Measurements from ENCODE around the gene CMTM4.

The CMTM4 gene

DNA sequence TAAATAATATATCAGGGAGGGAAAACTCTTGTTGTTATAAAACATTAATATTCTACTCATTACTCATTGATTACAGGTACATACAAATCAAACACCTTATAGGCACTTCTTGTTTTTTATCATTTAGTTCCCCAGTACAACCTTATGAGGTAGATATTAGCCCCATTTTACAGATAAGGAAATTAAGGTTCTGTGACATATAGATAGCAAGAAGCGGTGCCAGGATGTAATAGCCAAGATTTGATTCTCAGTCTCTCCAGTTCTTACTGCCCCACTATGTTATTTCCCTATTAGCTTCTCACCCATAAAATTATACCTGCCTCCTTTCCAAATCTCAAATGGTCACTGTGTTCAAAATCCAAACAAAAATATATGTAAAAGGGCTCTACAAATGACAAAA lies 55.2 kb downstream of the CMTM4 start:
- TF ChIP-seq TAF1 (IDR thresholded peaks at IDR 0.05; ENCODE audit: low read depth), result no peak
- no peak for TF ChIP-seq NFIC (IDR thresholded peaks at IDR 0.05)
- TF ChIP-seq EP300 (IDR thresholded peaks at IDR 0.05; ENCODE audit: borderline replicate concordance), result no peak
- no peak for TF ChIP-seq YY1 (IDR thresholded peaks at IDR 0.05; ENCODE audit: low read depth)
- no peak for TF ChIP-seq CREB1 (IDR thresholded peaks at IDR 0.05; ENCODE audit: low read depth)
- no peak for TF ChIP-seq ZBTB7A (IDR thresholded peaks at IDR 0.05; ENCODE audit: low read depth)
- no peak for TF ChIP-seq TCF12 (IDR thresholded peaks at IDR 0.05; ENCODE audit: low read depth)
- TF ChIP-seq, protein P1, sequence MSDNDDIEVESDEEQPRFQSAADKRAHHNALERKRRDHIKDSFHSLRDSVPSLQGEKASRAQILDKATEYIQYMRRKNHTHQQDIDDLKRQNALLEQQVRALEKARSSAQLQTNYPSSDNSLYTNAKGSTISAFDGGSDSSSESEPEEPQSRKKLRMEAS (IDR thresholded peaks at IDR 0.05), result no peak
- TF ChIP-seq TEAD4 (IDR thresholded peaks at IDR 0.05), result no peak
- TF ChIP-seq FOXM1 (IDR thresholded peaks at IDR 0.05; ENCODE audit: borderline replicate concordance, low read depth), result no peak

DNA sequence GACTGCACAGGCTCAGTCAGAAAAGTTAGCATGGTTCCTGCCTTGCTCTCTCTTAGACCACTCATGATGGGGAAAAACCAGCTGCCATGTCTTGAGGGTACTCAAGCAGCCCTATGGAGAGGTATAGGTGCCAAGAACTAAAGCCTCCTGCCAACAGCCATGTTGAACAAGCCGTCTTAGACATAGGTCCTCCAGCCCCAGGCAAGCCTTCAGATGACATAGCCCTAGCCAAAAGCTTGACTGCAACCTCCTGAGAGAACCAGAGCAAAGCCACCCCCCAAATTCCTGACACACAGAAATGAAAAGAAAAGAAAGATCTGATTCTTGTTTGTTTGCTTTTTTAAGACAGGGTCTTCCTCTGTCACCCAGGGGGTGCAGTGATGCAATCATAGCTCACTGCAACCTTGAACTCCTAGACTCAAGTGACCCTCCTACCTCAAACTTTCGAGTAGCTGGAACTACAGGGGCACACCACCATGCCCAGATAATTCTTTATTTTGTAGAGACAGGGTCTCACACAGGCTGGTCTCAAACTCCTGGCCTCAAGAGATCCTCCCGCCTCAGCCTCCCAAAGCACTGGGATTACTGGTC lies 55.7 kb downstream of the CMTM4 start:
- TF ChIP-seq YY1 (IDR thresholded peaks at IDR 0.05; ENCODE audit: low read depth), result no peak
- TF ChIP-seq RAD21 (IDR thresholded peaks at IDR 0.05; ENCODE audit: low read depth), result no peak
- TF ChIP-seq CREB1 (IDR thresholded peaks at IDR 0.05; ENCODE audit: low read depth), result no peak
- no peak for TF ChIP-seq TAF1 (IDR thresholded peaks at IDR 0.05; ENCODE audit: low read depth)
- TF ChIP-seq, protein P1 (IDR thresholded peaks at IDR 0.05), result no peak
- TF ChIP-seq FOXM1 (IDR thresholded peaks at IDR 0.05; ENCODE audit: borderline replicate concordance, low read depth), result no peak
- TF ChIP-seq TEAD4 (IDR thresholded peaks at IDR 0.05), result no peak
- TF ChIP-seq, protein P2, sequence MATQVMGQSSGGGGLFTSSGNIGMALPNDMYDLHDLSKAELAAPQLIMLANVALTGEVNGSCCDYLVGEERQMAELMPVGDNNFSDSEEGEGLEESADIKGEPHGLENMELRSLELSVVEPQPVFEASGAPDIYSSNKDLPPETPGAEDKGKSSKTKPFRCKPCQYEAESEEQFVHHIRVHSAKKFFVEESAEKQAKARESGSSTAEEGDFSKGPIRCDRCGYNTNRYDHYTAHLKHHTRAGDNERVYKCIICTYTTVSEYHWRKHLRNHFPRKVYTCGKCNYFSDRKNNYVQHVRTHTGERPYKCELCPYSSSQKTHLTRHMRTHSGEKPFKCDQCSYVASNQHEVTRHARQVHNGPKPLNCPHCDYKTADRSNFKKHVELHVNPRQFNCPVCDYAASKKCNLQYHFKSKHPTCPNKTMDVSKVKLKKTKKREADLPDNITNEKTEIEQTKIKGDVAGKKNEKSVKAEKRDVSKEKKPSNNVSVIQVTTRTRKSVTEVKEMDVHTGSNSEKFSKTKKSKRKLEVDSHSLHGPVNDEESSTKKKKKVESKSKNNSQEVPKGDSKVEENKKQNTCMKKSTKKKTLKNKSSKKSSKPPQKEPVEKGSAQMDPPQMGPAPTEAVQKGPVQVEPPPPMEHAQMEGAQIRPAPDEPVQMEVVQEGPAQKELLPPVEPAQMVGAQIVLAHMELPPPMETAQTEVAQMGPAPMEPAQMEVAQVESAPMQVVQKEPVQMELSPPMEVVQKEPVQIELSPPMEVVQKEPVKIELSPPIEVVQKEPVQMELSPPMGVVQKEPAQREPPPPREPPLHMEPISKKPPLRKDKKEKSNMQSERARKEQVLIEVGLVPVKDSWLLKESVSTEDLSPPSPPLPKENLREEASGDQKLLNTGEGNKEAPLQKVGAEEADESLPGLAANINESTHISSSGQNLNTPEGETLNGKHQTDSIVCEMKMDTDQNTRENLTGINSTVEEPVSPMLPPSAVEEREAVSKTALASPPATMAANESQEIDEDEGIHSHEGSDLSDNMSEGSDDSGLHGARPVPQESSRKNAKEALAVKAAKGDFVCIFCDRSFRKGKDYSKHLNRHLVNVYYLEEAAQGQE (IDR thresholded peaks at IDR 0.05; ENCODE audit: low read depth), result no peak
- no peak for TF ChIP-seq EGR1 (IDR thresholded peaks at IDR 0.05)
- TF ChIP-seq TCF12 (IDR thresholded peaks at IDR 0.05; ENCODE audit: low read depth), result no peak
- no peak for TF ChIP-seq EP300 (IDR thresholded peaks at IDR 0.05; ENCODE audit: borderline replicate concordance)
- TF ChIP-seq, protein P3, sequence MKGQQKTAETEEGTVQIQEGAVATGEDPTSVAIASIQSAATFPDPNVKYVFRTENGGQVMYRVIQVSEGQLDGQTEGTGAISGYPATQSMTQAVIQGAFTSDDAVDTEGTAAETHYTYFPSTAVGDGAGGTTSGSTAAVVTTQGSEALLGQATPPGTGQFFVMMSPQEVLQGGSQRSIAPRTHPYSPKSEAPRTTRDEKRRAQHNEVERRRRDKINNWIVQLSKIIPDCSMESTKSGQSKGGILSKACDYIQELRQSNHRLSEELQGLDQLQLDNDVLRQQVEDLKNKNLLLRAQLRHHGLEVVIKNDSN (IDR thresholded peaks at IDR 0.05), result no peak
- no peak for TF ChIP-seq ZBTB7A (IDR thresholded peaks at IDR 0.05; ENCODE audit: low read depth)
- no peak for TF ChIP-seq NFIC (IDR thresholded peaks at IDR 0.05)
- no peak for TF ChIP-seq CEBPB (IDR thresholded peaks at IDR 0.05)

DNA sequence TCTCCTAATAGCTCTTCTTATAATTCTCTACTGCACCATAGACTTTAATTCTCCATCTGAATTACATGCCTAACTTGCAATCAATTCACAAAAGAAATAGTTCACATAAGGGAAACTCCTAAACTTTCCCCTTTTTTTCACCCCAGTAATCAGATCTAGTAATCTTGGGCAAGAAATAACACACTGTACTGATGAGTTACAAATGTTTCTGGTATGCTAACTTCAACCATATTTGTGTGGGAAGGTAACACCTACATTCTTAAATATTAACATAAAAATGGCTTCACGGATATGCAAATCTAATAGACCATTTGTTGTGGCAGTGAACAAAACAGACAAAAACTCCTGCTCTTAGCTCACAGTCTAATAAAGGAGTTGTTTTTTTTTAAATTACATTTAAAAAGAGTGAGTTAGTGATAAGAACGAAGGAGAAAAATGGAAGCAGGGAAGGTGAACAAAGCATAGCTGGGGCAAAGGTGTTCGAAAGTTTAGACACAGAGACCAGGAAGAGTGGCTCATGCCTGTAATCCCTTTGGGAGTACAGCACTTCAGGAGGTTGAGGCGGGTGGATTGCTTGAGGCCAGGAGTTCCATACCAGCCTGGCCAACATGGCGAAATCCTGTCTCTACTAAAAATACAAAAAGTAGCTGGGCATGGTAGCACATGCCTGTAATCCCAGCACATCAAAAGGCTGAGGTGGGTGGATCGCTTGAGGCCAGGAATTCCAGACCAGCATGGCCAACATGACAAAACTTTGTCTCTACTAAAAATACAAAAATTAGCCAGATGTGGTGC lies 57.3 kb downstream of the CMTM4 start:
- TF ChIP-seq FOXM1 (IDR thresholded peaks at IDR 0.05; ENCODE audit: borderline replicate concordance, low read depth) (no peak), RAD21 (IDR thresholded peaks at IDR 0.05; ENCODE audit: low read depth) (no peak), CREB1 (IDR thresholded peaks at IDR 0.05; ENCODE audit: low read depth) (no peak), EP300 (IDR thresholded peaks at IDR 0.05; ENCODE audit: borderline replicate concordance) (no peak), ZBTB7A (IDR thresholded peaks at IDR 0.05; ENCODE audit: low read depth) (no peak), TEAD4 (IDR thresholded peaks at IDR 0.05) (no peak), TCF12 (IDR thresholded peaks at IDR 0.05; ENCODE audit: low read depth) (no peak), CEBPB (IDR thresholded peaks at IDR 0.05) (no peak), TAF1 (IDR thresholded peaks at IDR 0.05; ENCODE audit: low read depth) (no peak), NFIC (IDR thresholded peaks at IDR 0.05) (no peak), EGR1 (IDR thresholded peaks at IDR 0.05) (no peak), YY1 (IDR thresholded peaks at IDR 0.05; ENCODE audit: low read depth) (no peak)
- TF ChIP-seq, protein P1 (IDR thresholded peaks at IDR 0.05), result no peak
- TF ChIP-seq, protein P2 (IDR thresholded peaks at IDR 0.05; ENCODE audit: low read depth), result no peak
- TF ChIP-seq, protein P3 (IDR thresholded peaks at IDR 0.05), result no peak

DNA sequence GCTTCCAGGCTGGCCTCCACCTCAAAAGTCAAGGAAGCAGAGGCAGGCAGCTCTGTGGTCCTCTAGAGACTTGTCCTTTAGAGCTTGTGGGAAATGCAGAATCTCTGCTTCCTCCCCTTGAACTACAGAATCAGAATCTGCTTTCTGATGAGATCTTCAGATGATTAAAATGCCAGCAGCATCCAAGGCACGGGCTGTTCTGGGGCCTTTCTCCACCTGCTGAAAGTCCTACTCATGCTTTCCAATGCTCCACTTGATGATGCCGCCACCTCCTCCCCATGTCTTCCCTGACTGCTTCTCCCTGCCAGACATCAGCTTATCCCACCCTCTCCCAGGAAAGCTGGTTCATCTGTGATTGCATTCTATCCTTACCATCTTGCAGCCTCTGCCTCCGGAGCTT lies 58.7 kb downstream of the CMTM4 start:
- no peak for TF ChIP-seq CEBPB (IDR thresholded peaks at IDR 0.05)
- TF ChIP-seq, protein P2 (IDR thresholded peaks at IDR 0.05; ENCODE audit: low read depth), result no peak
- no peak for TF ChIP-seq CREB1 (IDR thresholded peaks at IDR 0.05; ENCODE audit: low read depth)
- no peak for TF ChIP-seq RAD21 (IDR thresholded peaks at IDR 0.05; ENCODE audit: low read depth)
- TF ChIP-seq TCF12 (IDR thresholded peaks at IDR 0.05; ENCODE audit: low read depth), result no peak
- TF ChIP-seq TAF1 (IDR thresholded peaks at IDR 0.05; ENCODE audit: low read depth), result no peak
- no peak for TF ChIP-seq EP300 (IDR thresholded peaks at IDR 0.05; ENCODE audit: borderline replicate concordance)
- TF ChIP-seq ZBTB7A (IDR thresholded peaks at IDR 0.05; ENCODE audit: low read depth), result no peak
- TF ChIP-seq EGR1 (IDR thresholded peaks at IDR 0.05), result no peak

Data from Ishikawa (cell line).